GM23248 (cell line): ENCODE measurements around the gene KCTD16. TPM values are rescaled to one million over a fixed set of nuclear protein-coding genes. Genes with fewer than 3 reads are reported as not detected.

Experiments used
- DNase-seq: peaks from one replicate; pipeline ENCODE4 v3.0.0-alpha.2; 2015
- H2AFZ ChIP-seq: fragments of 200-600 bp; sonication (generic); 2 replicates; pipeline ENCODE4 v1.6.1; 2016; ENCODE audit warnings: antibody characterized with exemption
- H3F3A ChIP-seq: fragments of 200-600 bp; sonication (generic); 2 replicates; pipeline ENCODE4 v1.6.1; 2016; ENCODE audit warnings: mild to moderate bottlenecking, antibody characterized with exemption, mixed run types; ENCODE audit not compliant: insufficient read depth
- H3K27ac ChIP-seq: fragments of 200-600 bp; sonication (generic); 2 replicates; pipeline ENCODE4 v1.5.1; 2016; ENCODE audit warnings: mild to moderate bottlenecking
- H3K27me3 ChIP-seq: fragments of 200-600 bp; sonication (generic); replicated peaks from 2 replicates; pipeline ENCODE4 v1.6.1; 2016; ENCODE audit warnings: mild to moderate bottlenecking; ENCODE audit not compliant: insufficient read depth
- H3K36me3 ChIP-seq: fragments of 200-600 bp; sonication (generic); 2 replicates; pipeline ENCODE4 v1.6.1; 2016; ENCODE audit warnings: low read depth, mild to moderate bottlenecking
- H3K4me1 ChIP-seq: fragments of 200-600 bp; sonication (generic); 2 replicates; pipeline ENCODE4 v1.6.1; 2016; ENCODE audit warnings: mild to moderate bottlenecking; ENCODE audit not compliant: insufficient read depth
- H3K4me2 ChIP-seq: fragments of 200-600 bp; sonication (generic); one replicate; pipeline ENCODE4 v1.6.1; 2016; ENCODE audit warnings: mild to moderate bottlenecking; ENCODE audit not compliant: unreplicated experiment
- H3K4me3 ChIP-seq: fragments of 200-600 bp; sonication (generic); 2 replicates; pipeline ENCODE4 v1.5.1; 2016; ENCODE audit warnings: mild to moderate bottlenecking
- H3K79me2 ChIP-seq: fragments of 200-600 bp; sonication (generic); 2 replicates; pipeline ENCODE4 v1.6.1; 2016; ENCODE audit warnings: mild to moderate bottlenecking; ENCODE audit not compliant: insufficient read depth
- H3K9ac ChIP-seq: fragments of 200-600 bp; sonication (generic); 2 replicates; pipeline ENCODE4 v1.6.1; 2016; ENCODE audit warnings: mild to moderate bottlenecking
- H3K9me2 ChIP-seq: fragments of 200-600 bp; sonication (generic); 2 replicates; pipeline ENCODE4 v1.6.1; 2016; ENCODE audit warnings: mixed run types, mild to moderate bottlenecking, moderate library complexity; ENCODE audit not compliant: insufficient read depth
- H3K9me3 ChIP-seq: fragments of 200-600 bp; sonication (generic); one replicate; pipeline ENCODE4 v1.6.1; 2017; ENCODE audit warnings: low read depth
- H4K20me1 ChIP-seq: fragments of 200-600 bp; sonication (generic); 2 replicates; pipeline ENCODE4 v1.6.0; 2016; ENCODE audit not compliant: insufficient read depth
- EZH2 ChIP-seq: fragments of 200-600 bp; sonication (generic); IDR thresholded peaks from 2 replicates; pipeline ENCODE4 v1.6.1; 2018; ENCODE audit warnings: antibody characterized with exemption, mild to moderate bottlenecking; ENCODE audit not compliant: insufficient read depth, poor library complexity, severe bottlenecking
- EZH2phosphoT487 ChIP-seq: fragments of 200-600 bp; sonication (generic); IDR thresholded peaks from 2 replicates; pipeline ENCODE4 v1.6.1; 2018; ENCODE audit warnings: antibody characterized with exemption, moderate library complexity, mild to moderate bottlenecking, low read depth; ENCODE audit not compliant: insufficient read depth
- WGBS, 2 experiments: methylation state at CpG; one replicate each; pipeline ENCODE4 v1.1.6; 2015 to 2017; ENCODE audit warnings: low lambda C conversion rate in 2 of 2, low coverage in 1 of 2; ENCODE audit errors: missing lambda C conversion rate in 2 of 2; 5-methylcytosine and 5-hydroxymethylcytosine counted together
- in situ Hi-C: fragments of 300-500 bp; cut with MboI; formaldehyde crosslinking; loops from 2 replicates; pipeline ENCODE4 v1.15.0; 2020
- polyA plus RNA-seq: library from polyadenylated mRNA; unstranded; fragments of >200 nt; fragmentation: Nextera tagmentation; extraction: Ambion mirVana; gene quantifications from 2 replicates; pipeline ENCODE4 v1.2.1, GENCODE V29; 2016
- total RNA-seq: library from RNA; depleted of rRNA; stranded (reverse); fragments of >200 nt; shearing (Covaris generic); gene quantifications from 2 replicates; pipeline ENCODE4 v1.2.3, GENCODE V29; 2014

KCTD16 gene
- total and polyA plus RNA-seq, 2 experiments from 2014 or later: 0.25 to 0.65 TPM

GRCh38 chr5:144125163-144125726 is 45.4 kb upstream of the KCTD16 start:
- TF ChIP-seq EZH2: no peak
- TF ChIP-seq EZH2phosphoT487: no peak
- in situ Hi-C loops: no loop called here
- Histone ChIP-seq H3F3A (peaks cover 21% of the 10 kb centered on the region), H3K9me2 (no peaks in the 10 kb centered on the region), H3K36me3 (no peaks in the 10 kb centered on the region), H3K4me3 (no peak overlapping the region), H3K9me3 (no peaks in the 10 kb centered on the region), H3K27me3 (no peaks in the 10 kb centered on the region), H3K79me2 (no peaks in the 10 kb centered on the region), H2AFZ (peak overlapping the region; percentile 40; the same call in 1 of the 2 replicates), H3K4me2 (no peak overlapping the region), H3K9ac (no peak overlapping the region), H3K27ac (no peak overlapping the region), H3K4me1 (peaks cover 39% of the 10 kb centered on the region), H4K20me1 (no peaks in the 10 kb centered on the region)
- no peak for DNase-seq
- WGBS, 2 experiments: 83 to 86% methylated on average over 4 of the region's 4 CpGs

- in situ Hi-C loops: no loop called here
- Histone ChIP-seq H3K27me3 (no peaks in the 10 kb centered on the region), H4K20me1 (no peaks in the 10 kb centered on the region), H3K9me3 (no peaks in the 10 kb centered on the region), H3K4me1 (peaks cover 26% of the 10 kb centered on the region), H3K9me2 (no peaks in the 10 kb centered on the region), H2AFZ (no peak overlapping the region), H3K27ac (no peak overlapping the region), H3K4me3 (no peak overlapping the region), H3K9ac (no peak overlapping the region), H3K36me3 (no peaks in the 10 kb centered on the region), H3K79me2 (no peaks in the 10 kb centered on the region), H3K4me2 (no peak overlapping the region), H3F3A (peaks cover 14% of the 10 kb centered on the region)
- DNase-seq: no peak
- TF ChIP-seq EZH2phosphoT487: no peak
- no peak for TF ChIP-seq EZH2
- WGBS, 2 experiments: 70 to 80% methylated on average over 4 of the region's 4 CpGs
These were observed 44.0 kb upstream of the KCTD16 start for GRCh38 chr5:144126707-144127106.

- DNase-seq: no peak
- no peaks in the 10 kb centered on the region for H4K20me1 ChIP-seq
- H3K4me3 ChIP-seq: no peak overlapping the region
- in situ Hi-C loops: no loop called here
- H3F3A ChIP-seq: peaks cover 7% of the 10 kb centered on the region
- no peaks in the 10 kb centered on the region for H3K79me2 ChIP-seq
- no peaks in the 10 kb centered on the region for H3K27me3 ChIP-seq
- peaks cover 13% of the 10 kb centered on the region for H3K4me1 ChIP-seq
- H3K9me2 ChIP-seq: no peaks in the 10 kb centered on the region
- 89 to 90% methylated on average over 4 of the region's 4 CpGs for WGBS, 2 experiments
- no peaks in the 10 kb centered on the region for H3K36me3 ChIP-seq
- TF ChIP-seq EZH2: no peak
- TF ChIP-seq EZH2phosphoT487: no peak
- H3K9ac ChIP-seq: no peak overlapping the region
- no peak overlapping the region for H2AFZ ChIP-seq
- H3K27ac ChIP-seq: no peak overlapping the region
- H3K9me3 ChIP-seq: no peaks in the 10 kb centered on the region
- no peak overlapping the region for H3K4me2 ChIP-seq
These were observed 41.8 kb upstream of the KCTD16 start for GRCh38 chr5:144128844-144129243.

- Histone ChIP-seq H3K79me2 (no peaks in the 10 kb centered on the region), H3F3A (peaks cover 3% of the 10 kb centered on the region; the same call in 1 of the 2 replicates), H3K27ac (no peak overlapping the region), H3K9me3 (no peaks in the 10 kb centered on the region), H3K9ac (no peak overlapping the region), H2AFZ (no peak overlapping the region), H3K4me2 (no peak overlapping the region), H3K9me2 (no peaks in the 10 kb centered on the region), H3K4me3 (no peak overlapping the region), H3K4me1 (peaks cover 15% of the 10 kb centered on the region), H3K27me3 (no peaks in the 10 kb centered on the region), H3K36me3 (no peaks in the 10 kb centered on the region), H4K20me1 (no peaks in the 10 kb centered on the region)
- in situ Hi-C loops: no loop called here
- TF ChIP-seq EZH2phosphoT487: no peak
- TF ChIP-seq EZH2: no peak
- 66 to 71% methylated on average over 4 of the region's 4 CpGs for WGBS, 2 experiments
- DNase-seq: no peak
These were observed 40.4 kb upstream of the KCTD16 start for GRCh38 chr5:144130306-144130705.

- H3K9me3 ChIP-seq: no peaks in the 10 kb centered on the region
- H3K4me3 ChIP-seq: no peak overlapping the region
- no peaks in the 10 kb centered on the region for H3K9me2 ChIP-seq
- WGBS, 2 experiments: 94 to 96% methylated on average over 4 of the region's 4 CpGs
- peaks cover 6% of the 10 kb centered on the region for H3K4me1 ChIP-seq
- H3K4me2 ChIP-seq: no peak overlapping the region
- no peak overlapping the region for H3K27ac ChIP-seq
- no peaks in the 10 kb centered on the region for H3K79me2 ChIP-seq
- no peaks in the 10 kb centered on the region for H3K36me3 ChIP-seq
- no peaks in the 10 kb centered on the region for H3K27me3 ChIP-seq
- TF ChIP-seq EZH2phosphoT487 (no peak), EZH2 (no peak)
- no peak overlapping the region for H2AFZ ChIP-seq
- H4K20me1 ChIP-seq: no peaks in the 10 kb centered on the region
- DNase-seq: no peak
- H3K9ac ChIP-seq: no peak overlapping the region
- 0 out of 2 replicates have a peak, but pooled peaks cover 3% of the 10 kb centered on the region for H3F3A ChIP-seq
- in situ Hi-C loops: no loop called here
These were observed 39.4 kb upstream of the KCTD16 start for GRCh38 chr5:144131261-144131660.
